Putamen (tissue), 1 donor: Measurements from ENCODE around the gene PLIN1.

Experiments used
- DNase-seq: peaks from one replicate; pipeline ENCODE4 v3.0.0-alpha.2; 2016; ENCODE audit warnings: low spot score

PLIN1 gene

GRCh38 chr15:89652666-89653065 is 26.5 kb downstream of the PLIN1 start:
- DNase-seq: no peak

GRCh38 chr15:89652131-89652530 is 27.0 kb downstream of the PLIN1 start:
- DNase-seq: no peak

GRCh38 chr15:89649716-89650115 is 29.5 kb downstream of the PLIN1 start:
- no peak for DNase-seq

- DNase-seq: no peak
These were observed 30.0 kb downstream of the PLIN1 start for GRCh38 chr15:89649013-89649625.

GRCh38 chr15:89648106-89649012 is 30.8 kb downstream of the PLIN1 start:
- no peak for DNase-seq

GRCh38 chr15:89647191-89647851 is 31.8 kb downstream of the PLIN1 start:
- no peak for DNase-seq

- no peak for DNase-seq
These were observed 32.6 kb downstream of the PLIN1 start for GRCh38 chr15:89646416-89647141.

GRCh38 chr15:89645680-89646079 is 33.5 kb downstream of the PLIN1 start:
- DNase-seq: no peak

GRCh38 chr15:89642106-89642505 is 37.1 kb downstream of the PLIN1 start:
- no peak for DNase-seq

GRCh38 chr15:89641053-89641452 is 38.1 kb downstream of the PLIN1 start:
- no peak for DNase-seq

GRCh38 chr15:89640245-89640644 is 38.9 kb downstream of the PLIN1 start:
- no peak for DNase-seq

- DNase-seq: no peak
These were observed 45.6 kb downstream of the PLIN1 start for GRCh38 chr15:89633585-89633984.

GRCh38 chr15:89632563-89633430 is 46.4 kb downstream of the PLIN1 start:
- DNase-seq: no peak

- DNase-seq: no peak
These were observed 47.3 kb downstream of the PLIN1 start for GRCh38 chr15:89631902-89632264.

GRCh38 chr15:89630974-89631901 is 47.9 kb downstream of the PLIN1 start:
- DNase-seq: peak; percentile 50

- no peak for DNase-seq
These were observed 48.9 kb downstream of the PLIN1 start for GRCh38 chr15:89630260-89630659.

- DNase-seq: no peak
These were observed 49.3 kb downstream of the PLIN1 start for GRCh38 chr15:89629829-89630228.

GRCh38 chr15:89628806-89629715 is 50.1 kb downstream of the PLIN1 start:
- no peak for DNase-seq

GRCh38 chr15:89628301-89628700 is 50.9 kb downstream of the PLIN1 start:
- DNase-seq: no peak
